NCI-H446 (cell line): ENCODE results near the gene SDF2L1.
"Not testable (repeated sequence)": the region's sequence is repeated elsewhere in the genome, so short reads cannot be mapped to it uniquely, and the experiment has no call there.

ENCODE experiments used
- DNase-seq, 2 experiments: peaks; one replicate each; lab custom pipeline; 2025; lab: John Stamatoyannopoulos, UW

The SDF2L1 gene

GRCh38 chr22:21686634-21687393 lies 44.7 kb downstream of the SDF2L1 start:
- no peak for DNase-seq

- DNase-seq, result no peak
These were observed 45.7 kb downstream of the SDF2L1 start for GRCh38 chr22:21687685-21688259.

- no peak for DNase-seq
These were observed 46.2 kb downstream of the SDF2L1 start for GRCh38 chr22:21688341-21688705.

DNA sequence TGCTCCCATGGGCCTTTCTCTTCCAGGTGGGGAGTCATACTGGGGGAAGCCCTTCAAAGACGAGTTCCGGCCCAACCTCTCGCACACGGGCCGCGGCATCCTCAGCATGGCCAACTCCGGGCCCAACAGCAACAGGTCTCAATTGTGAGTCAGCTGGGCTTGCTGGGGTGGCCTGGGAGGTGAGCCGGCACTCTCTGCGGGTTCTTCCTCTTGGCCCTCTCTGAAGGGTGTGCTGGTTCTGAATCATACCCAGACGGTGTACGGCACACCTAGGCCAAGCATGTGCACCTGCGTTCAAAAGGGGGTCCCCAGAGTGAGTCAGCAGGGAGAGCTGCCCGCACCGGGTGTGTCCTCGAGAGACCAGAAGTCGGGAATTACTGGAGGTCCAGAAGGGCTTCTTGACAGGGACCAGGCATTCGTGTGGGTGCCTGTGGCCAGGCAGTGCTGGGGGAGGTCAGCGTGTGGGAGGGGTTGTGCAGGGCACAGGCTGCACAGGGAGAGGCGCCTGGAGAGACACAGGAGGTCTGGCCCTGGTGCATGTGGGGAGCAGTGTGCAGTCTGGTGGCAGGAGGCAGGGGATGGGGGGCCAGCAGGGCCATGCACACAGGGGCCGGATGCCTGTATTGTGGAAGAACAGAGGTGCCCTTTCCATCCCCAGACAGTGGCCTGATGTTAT lies 46.7 kb downstream of the SDF2L1 start:
- no peak for DNase-seq

DNA sequence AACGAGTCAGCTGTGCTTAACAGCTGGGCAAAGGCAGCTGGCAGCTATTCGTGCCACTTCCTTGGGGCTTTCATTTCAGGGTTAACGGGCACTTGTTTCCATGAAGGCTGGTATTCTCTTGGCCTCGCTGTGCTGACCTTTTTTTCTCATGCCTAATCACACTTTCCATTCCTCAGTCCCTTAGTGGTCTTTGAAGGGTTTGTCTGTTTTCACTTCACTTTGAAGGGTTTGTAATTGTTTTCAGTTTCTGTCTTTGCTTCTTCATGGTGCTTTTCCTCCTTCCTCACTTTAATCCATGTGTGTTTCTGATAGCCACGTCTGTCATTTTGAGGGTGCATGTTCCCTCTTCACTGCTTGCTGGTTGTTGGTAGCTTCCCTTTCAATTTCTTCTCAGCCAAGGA lies 48.3 kb downstream of the SDF2L1 start:
- DNase-seq, result no peak

DNA sequence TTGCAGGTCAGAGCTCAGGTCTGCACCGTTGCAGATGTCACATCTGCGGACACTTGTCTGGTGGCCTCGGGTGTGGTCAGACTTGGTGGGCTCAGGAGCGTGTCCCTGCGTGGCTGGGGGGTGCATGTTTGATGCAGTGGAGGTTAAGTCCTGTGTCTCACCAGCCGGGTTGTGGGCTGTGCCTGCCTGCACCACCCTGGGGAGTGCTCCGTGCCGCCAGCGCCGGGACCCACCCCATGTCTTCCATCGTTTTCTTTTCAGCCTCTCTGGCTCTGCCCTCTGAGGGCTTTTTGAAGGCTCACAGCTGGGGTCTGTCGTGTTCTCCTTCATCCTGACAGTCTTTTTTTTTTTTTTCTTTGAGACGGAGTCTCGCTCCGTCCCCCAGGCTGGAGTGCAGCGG lies 49.7 kb downstream of the SDF2L1 start:
- no peak for DNase-seq

- DNase-seq, result not testable (repeated sequence)
These were observed 50.8 kb downstream of the SDF2L1 start for GRCh38 chr22:21692856-21693255.

DNA sequence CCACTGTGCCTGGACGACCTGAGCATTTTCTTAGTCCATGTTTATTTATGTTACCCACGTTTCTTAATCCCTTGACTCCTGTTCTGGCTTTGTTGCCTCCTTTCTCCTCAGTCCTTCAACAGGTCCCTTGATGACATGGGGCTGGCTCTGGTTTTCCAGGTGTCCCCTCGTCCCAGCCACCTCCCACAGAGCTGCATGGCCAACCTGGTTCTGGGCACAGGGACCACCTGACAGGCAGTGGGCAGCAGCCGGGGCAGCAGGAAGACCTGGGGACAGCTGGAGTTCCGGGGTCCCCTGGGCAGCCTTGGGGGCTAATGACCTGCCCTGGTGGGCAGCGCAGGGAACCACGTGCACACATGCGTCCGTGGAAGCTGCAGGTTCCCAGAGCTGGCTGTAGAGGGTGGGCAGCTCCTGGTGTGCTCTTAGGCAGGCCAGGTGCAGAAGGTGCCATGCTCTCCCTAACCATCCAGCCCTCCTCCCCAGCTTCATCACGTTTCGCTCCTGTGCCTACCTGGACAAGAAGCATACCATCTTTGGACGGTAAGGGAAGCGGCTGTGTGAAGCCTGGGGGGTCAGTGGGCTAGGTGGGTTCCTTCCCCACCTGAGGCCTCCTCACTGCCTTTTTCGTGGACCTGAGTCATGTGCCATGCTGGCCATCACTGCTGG lies 51.4 kb downstream of the SDF2L1 start:
- DNase-seq, result no peak
